Endothelial cell (in vitro differentiated cells): ENCODE results near the gene STAG1. TPM values are rescaled to one million over a fixed set of nuclear protein-coding genes. Genes with fewer than 3 reads are reported as not detected.
"Not testable (repeated sequence)": the region's sequence is repeated elsewhere in the genome, so short reads cannot be mapped to it uniquely, and the experiment has no call there.

ENCODE experiments used
- DNase-seq: peaks from one replicate; pipeline ENCODE4 v3.0.0; 2021; ENCODE audit warnings: low spot score
- H3K27ac Mint-ChIP-seq: one replicate; pipeline ENCODE4 v1.8.0; 2021; ENCODE audit warnings: mixed read lengths, inconsistent platforms; ENCODE audit not compliant: unreplicated experiment
- H3K27me3 Mint-ChIP-seq: one replicate; pipeline ENCODE4 v1.8.0; 2021; ENCODE audit warnings: mild to moderate bottlenecking, moderate library complexity, mixed read lengths, inconsistent platforms; ENCODE audit not compliant: unreplicated experiment
- H3K36me3 Mint-ChIP-seq: one replicate; pipeline ENCODE4 v1.8.0; 2021; ENCODE audit warnings: mild to moderate bottlenecking, low read depth, mixed read lengths, inconsistent platforms; ENCODE audit not compliant: unreplicated experiment
- H3K4me1 Mint-ChIP-seq: one replicate; pipeline ENCODE4 v1.8.0; 2021; ENCODE audit warnings: mild to moderate bottlenecking, mixed read lengths, inconsistent platforms; ENCODE audit not compliant: unreplicated experiment
- H3K4me3 Mint-ChIP-seq: one replicate; pipeline ENCODE4 v1.8.0; 2021; ENCODE audit warnings: mild to moderate bottlenecking, mixed read lengths, inconsistent platforms; ENCODE audit not compliant: unreplicated experiment
- H3K9me3 Mint-ChIP-seq: one replicate; pipeline ENCODE4 v1.8.0; 2021; ENCODE audit warnings: mixed read lengths, inconsistent platforms; ENCODE audit not compliant: unreplicated experiment
- CTCF ChIP-seq: fragments of 200-600 bp; sonication (generic); IDR thresholded peaks from one replicate; pipeline ENCODE4 v1.5.0; 2021; ENCODE audit warnings: antibody characterized with exemption; ENCODE audit not compliant: unreplicated experiment
- total RNA-seq: library from RNA; stranded (reverse); fragmentation: NEBNext Ultra II Directional; extraction: Animal tissue kit (Norgen Biotek cat#: 25700); gene quantifications from one replicate; pipeline ENCODE4 v1.2.1, GENCODE V29; 2021; ENCODE audit not compliant: unreplicated experiment

STAG1 gene
- total RNA-seq, 1 donor from 2014 or later, result 30.0 TPM

DNA sequence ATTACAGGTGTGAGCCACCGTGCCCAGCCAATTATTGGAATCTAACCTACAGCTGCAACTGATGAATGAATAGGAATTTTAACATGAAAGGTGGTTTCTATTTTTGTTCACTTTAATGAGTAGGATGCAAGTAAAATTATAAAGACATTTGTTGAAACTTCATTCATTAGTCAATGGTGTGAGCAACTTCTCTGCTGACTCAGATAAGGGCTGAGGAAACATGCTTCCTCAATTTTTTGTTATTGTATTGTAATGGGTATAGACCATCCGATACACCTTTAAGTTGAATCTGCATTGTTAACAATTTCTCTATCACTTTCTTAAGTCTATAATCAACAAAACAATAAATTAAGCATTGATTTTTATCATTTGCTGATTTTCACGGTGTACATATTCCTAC is 127.8 kb downstream of the STAG1 start:
- Mint-ChIP-seq H3K9me3 (no peaks in the 10 kb centered on the region), H3K27ac (no peak overlapping the region), H3K36me3 (peaks cover 8% of the 10 kb centered on the region), H3K4me1 (no peaks in the 10 kb centered on the region), H3K4me3 (no peak overlapping the region), H3K27me3 (no peaks in the 10 kb centered on the region)
- no peak for TF ChIP-seq CTCF
- DNase-seq, result no peak

- Mint-ChIP-seq H3K4me3 (no peak overlapping the region), H3K36me3 (peaks cover 5% of the 10 kb centered on the region), H3K27ac (no peak overlapping the region), H3K27me3 (no peaks in the 10 kb centered on the region), H3K4me1 (no peaks in the 10 kb centered on the region), H3K9me3 (no peaks in the 10 kb centered on the region)
- DNase-seq, result no peak
- no peak for TF ChIP-seq CTCF
Measured at GRCh38 chr3:136621628-136622027, 130.6 kb downstream of the STAG1 start.

DNA sequence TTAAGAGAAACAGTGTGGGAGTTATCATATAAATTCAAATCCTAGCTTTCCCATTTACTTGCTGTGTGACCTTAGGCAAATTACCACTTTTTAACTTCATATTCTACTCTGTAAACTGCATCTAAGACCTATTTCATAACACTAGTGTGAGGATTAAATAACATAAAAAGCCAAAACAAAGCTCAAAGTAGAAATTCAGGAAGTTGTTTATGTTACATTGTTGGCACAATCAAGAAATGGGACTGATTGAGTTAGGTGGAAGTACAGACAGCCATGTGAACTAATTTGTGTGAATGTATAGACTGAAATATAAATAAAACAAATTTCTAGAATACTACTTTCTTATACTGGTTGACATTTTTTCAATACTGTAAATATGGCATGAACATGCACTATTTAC is 131.7 kb downstream of the STAG1 start:
- Mint-ChIP-seq H3K27ac (no peak overlapping the region), H3K36me3 (peaks cover 5% of the 10 kb centered on the region), H3K9me3 (no peaks in the 10 kb centered on the region), H3K27me3 (no peaks in the 10 kb centered on the region), H3K4me3 (no peak overlapping the region), H3K4me1 (no peaks in the 10 kb centered on the region)
- TF ChIP-seq CTCF, result no peak
- no peak for DNase-seq

GRCh38 chr3:136617969-136618525 is 134.1 kb downstream of the STAG1 start:
- H3K27me3 Mint-ChIP-seq, H3K9me3 Mint-ChIP-seq, H3K27ac Mint-ChIP-seq, H3K4me3 Mint-ChIP-seq, H3K4me1 Mint-ChIP-seq, DNase-seq, H3K36me3 Mint-ChIP-seq: not testable (repeated sequence)

GRCh38 chr3:136617198-136617597 is 135.0 kb downstream of the STAG1 start:
- Mint-ChIP-seq H3K36me3 (peaks cover 5% of the 10 kb centered on the region), H3K27ac (no peak overlapping the region), H3K27me3 (no peaks in the 10 kb centered on the region), H3K4me3 (no peak overlapping the region), H3K9me3 (no peaks in the 10 kb centered on the region), H3K4me1 (no peaks in the 10 kb centered on the region)
- no peak for DNase-seq
- TF ChIP-seq CTCF, result no peak

DNA sequence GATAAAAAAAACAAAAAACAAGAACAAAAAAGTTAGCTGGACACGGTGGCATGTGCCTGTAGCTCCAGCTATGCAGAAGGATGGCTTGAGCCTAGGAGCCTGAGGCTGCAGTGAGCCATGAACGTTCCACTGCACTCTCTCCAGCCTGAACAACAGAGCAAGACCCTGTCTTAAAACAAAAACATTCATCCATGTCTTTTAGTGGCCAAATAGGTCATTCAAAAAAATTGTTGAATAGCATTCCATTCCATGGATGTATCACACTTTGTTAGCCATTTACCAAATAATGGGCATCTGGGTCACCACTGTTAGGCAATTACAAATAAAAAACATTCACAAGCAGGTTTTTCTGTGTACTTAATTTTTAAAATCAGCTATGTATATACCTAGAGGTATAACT is 139.7 kb downstream of the STAG1 start:
- no peak for TF ChIP-seq CTCF
- no peaks in the 10 kb centered on the region for H3K9me3 Mint-ChIP-seq
- H3K4me1 Mint-ChIP-seq, result no peaks in the 10 kb centered on the region
- no peaks in the 10 kb centered on the region for H3K36me3 Mint-ChIP-seq
- no peak overlapping the region for H3K27ac Mint-ChIP-seq
- H3K27me3 Mint-ChIP-seq, result no peaks in the 10 kb centered on the region
- no peak for DNase-seq
- H3K4me3 Mint-ChIP-seq, result no peak overlapping the region
